Activated CD8-positive, alpha-beta T cell treated with anti-CD3 and anti-CD28 coated beads for 36 hours (primary cell): ENCODE data around the gene TBC1D14. TPM values are rescaled to one million over a fixed set of nuclear protein-coding genes. Genes with fewer than 3 reads are reported as not detected.

ENCODE experiments used
- ATAC-seq: fragments of 200-7000 bp; cut with Tn5 transposase; one replicate; pipeline ENCODE4 v1.10.0; 2021; ENCODE audit warnings: mild to moderate bottlenecking, moderate library complexity
- CTCF ChIA-PET: fragments of 350-600 bp; sonication (Branson Sonifier 250); formaldehyde crosslinking; loops from one replicate; lab custom pipeline; 2021; ENCODE audit warnings: antibody characterized with exemption; lab: Charles Lee
- POLR2A ChIA-PET: fragments of 350-600 bp; sonication (Branson Sonifier 250); formaldehyde crosslinking; loops from one replicate; lab custom pipeline; 2021; ENCODE audit warnings: antibody characterized with exemption; lab: Charles Lee
- DNase-seq: peaks from one replicate; pipeline ENCODE4 v3.0.0-alpha.2; 2020
- H3K27ac Mint-ChIP-seq: one replicate; pipeline ENCODE4 v1.8.0; 2021; ENCODE audit warnings: mild to moderate bottlenecking, mixed read lengths
- H3K27me3 Mint-ChIP-seq: one replicate; pipeline ENCODE4 v1.8.0; 2021; ENCODE audit warnings: mixed read lengths
- H3K36me3 Mint-ChIP-seq: one replicate; pipeline ENCODE4 v1.8.0; 2021; ENCODE audit warnings: low read depth, mixed read lengths
- H3K4me1 Mint-ChIP-seq: one replicate; pipeline ENCODE4 v1.8.0; 2021; ENCODE audit warnings: low read depth, mixed read lengths
- H3K4me3 Mint-ChIP-seq: one replicate; pipeline ENCODE4 v1.8.0; 2021; ENCODE audit warnings: mild to moderate bottlenecking, moderate library complexity, mixed read lengths
- H3K9me3 Mint-ChIP-seq: one replicate; pipeline ENCODE4 v1.8.0; 2021; ENCODE audit warnings: mixed read lengths
- intact Hi-C: fragments of 100-400 bp; cut with micrococcal nuclease; formaldehyde crosslinking; loops from one replicate; pipeline ENCODE4 v1.10.0; 2022
- total RNA-seq, 2 experiments: library from RNA; stranded (reverse); gene quantifications; one replicate each; pipeline ENCODE4 v1.2.3, GENCODE V29; 2021
- TF ChIP-seq, protein P1 (sequence below): fragments of 200-600 bp; IDR thresholded peaks from one replicate; pipeline ENCODE4 v1.8.0; 2022; ENCODE audit warnings: antibody characterized with exemption, mild to moderate bottlenecking

The TBC1D14 gene
- total RNA-seq, 2 experiments from 2014 or later: 34.7 to 36.3 TPM

DNA sequence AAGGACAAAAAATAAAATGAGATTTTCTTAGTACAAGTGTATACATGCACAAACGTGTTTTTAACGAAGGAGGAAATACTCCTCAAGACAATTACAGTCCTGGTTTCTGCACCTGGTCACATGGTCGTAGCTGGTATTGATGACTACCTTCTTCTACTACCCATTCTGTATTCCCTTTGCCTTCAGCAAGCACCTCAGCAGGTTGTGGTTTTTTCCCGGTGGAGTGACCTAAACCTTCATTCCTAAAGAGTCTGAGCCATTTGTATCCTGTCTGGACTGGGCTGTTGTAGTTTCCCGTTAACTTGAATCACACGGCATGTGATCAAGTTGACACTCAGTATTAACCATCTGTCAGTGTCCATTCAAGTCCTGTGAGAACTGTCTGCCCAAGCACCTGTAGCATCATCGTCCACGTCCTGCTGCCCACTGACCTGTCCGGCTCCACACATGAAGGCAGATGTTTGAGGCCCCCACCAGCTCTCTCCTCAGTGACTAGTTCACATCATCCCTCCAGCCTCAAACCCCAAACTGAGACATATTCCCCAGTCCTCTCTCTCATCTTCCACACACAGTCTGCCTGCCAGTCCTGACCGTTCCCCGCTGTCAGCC is 31.1 kb upstream of the TBC1D14 start:
- Mint-ChIP-seq H3K27me3 (no peaks in the 10 kb centered on the region), H3K36me3 (peaks cover 27% of the 10 kb centered on the region), H3K4me1 (no peaks in the 10 kb centered on the region), H3K27ac (peak overlapping the region; percentile 2), H3K4me3 (no peak overlapping the region), H3K9me3 (no peaks in the 10 kb centered on the region)
- intact Hi-C loops: no loop called here
- CTCF ChIA-PET: interaction anchor here (7.5 kb wide), 1 partner anchor 159 kb away, joined by 205 read pairs; the partner anchor contains the start of gene BLOC1S4
- TF ChIP-seq, protein P1, sequence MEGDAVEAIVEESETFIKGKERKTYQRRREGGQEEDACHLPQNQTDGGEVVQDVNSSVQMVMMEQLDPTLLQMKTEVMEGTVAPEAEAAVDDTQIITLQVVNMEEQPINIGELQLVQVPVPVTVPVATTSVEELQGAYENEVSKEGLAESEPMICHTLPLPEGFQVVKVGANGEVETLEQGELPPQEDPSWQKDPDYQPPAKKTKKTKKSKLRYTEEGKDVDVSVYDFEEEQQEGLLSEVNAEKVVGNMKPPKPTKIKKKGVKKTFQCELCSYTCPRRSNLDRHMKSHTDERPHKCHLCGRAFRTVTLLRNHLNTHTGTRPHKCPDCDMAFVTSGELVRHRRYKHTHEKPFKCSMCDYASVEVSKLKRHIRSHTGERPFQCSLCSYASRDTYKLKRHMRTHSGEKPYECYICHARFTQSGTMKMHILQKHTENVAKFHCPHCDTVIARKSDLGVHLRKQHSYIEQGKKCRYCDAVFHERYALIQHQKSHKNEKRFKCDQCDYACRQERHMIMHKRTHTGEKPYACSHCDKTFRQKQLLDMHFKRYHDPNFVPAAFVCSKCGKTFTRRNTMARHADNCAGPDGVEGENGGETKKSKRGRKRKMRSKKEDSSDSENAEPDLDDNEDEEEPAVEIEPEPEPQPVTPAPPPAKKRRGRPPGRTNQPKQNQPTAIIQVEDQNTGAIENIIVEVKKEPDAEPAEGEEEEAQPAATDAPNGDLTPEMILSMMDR: no peak
- no peak for DNase-seq
- ATAC-seq: no peak
- POLR2A ChIA-PET: no interaction called here

DNA sequence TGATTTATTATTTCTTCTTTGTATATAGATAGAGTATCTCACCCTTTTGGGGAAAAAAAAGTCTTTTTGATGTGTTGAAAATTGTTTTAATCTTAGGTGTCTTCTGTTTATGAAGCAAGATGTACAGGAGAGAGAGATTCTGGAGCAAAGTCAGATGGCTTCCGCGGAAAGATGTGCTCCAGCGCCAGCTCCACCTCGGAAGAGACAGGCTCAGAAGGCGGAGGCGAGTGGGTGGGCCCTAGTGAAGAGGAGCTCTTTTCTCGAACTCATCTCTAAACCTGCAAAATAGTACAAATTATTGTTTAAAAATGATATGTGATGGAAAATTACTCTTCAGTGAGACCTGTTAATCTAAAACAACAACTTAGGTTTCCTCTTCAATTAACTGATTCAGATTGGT is 28.9 kb upstream of the TBC1D14 start:
- CTCF ChIA-PET: interaction anchor here (1.7 kb wide), 1 partner anchor 160 kb away, joined by 5 read pairs; no protein-coding TSS in a partner anchor
- no peak for ATAC-seq
- Mint-ChIP-seq H3K27ac (no peak overlapping the region), H3K4me1 (no peaks in the 10 kb centered on the region), H3K27me3 (no peaks in the 10 kb centered on the region), H3K36me3 (peaks cover 25% of the 10 kb centered on the region), H3K9me3 (no peaks in the 10 kb centered on the region), H3K4me3 (no peak overlapping the region)
- intact Hi-C loops: no loop called here
- POLR2A ChIA-PET: no interaction called here
- no peak for DNase-seq
- TF ChIP-seq, protein P1: no peak

DNA sequence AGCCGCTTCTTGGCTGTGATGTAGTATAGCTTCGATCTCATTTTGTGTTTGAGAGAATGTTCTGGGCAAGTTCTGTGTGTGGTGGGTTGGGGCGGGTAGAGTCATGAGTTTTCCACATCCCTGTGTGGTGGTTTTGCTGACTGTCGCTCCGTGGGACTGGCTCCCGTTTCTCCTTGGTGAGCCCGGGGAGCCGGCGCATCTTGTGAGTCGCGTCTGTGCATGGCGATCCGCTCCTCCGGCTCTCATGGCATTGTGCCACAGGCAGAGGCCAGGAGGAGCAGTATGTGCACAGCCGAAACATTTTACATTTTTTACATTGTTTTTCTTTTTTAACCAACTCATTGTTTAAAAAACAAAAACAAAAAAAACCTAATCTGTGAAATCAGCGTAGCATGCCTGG is 27.7 kb upstream of the TBC1D14 start:
- H3K9me3 Mint-ChIP-seq: no peaks in the 10 kb centered on the region
- TF ChIP-seq, protein P1: no peak
- no peaks in the 10 kb centered on the region for H3K27me3 Mint-ChIP-seq
- peaks cover 23% of the 10 kb centered on the region for H3K36me3 Mint-ChIP-seq
- H3K27ac Mint-ChIP-seq: no peak overlapping the region
- no peak overlapping the region for H3K4me3 Mint-ChIP-seq
- DNase-seq (no peak), ATAC-seq (no peak)
- intact Hi-C loops: no loop called here
- ChIA-PET POLR2A (interaction anchor here (0.7 kb wide), 1 partner anchor 23 kb away, joined by 5 read pairs; no protein-coding TSS in a partner anchor), CTCF (interaction anchor here (1.1 to 6.1 kb wide), 3 partner anchors 8 to 165 kb away, joined by 3 to 58 read pairs (median 5); no protein-coding TSS in a partner anchor)
- H3K4me1 Mint-ChIP-seq: no peaks in the 10 kb centered on the region

DNA sequence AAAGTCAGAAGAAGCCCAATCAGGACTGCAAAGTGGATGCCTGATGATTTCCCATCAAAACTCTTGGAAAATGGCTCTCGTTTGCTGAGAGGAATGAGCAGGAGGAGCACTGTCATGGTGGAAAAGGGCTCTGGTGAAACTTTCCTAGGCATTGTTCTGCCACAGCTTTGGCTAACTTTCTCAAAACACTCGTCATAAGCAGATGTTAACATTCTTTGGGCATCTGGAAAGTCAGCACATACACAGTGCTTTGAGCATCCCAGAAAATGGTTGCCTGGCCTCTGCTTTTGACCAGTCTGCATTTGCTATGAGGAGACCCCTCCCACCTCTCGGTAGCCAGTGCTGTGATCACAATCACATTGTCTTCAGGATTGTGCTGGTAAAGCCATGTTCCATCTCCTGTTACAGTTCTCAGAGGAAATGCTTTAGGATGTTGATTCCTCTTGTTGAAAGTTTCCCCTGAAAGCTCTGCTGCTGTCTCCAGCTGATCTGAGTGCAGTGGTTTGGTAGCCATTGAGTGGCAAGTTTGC is 25.2 kb upstream of the TBC1D14 start:
- no peak overlapping the region for H3K4me3 Mint-ChIP-seq
- no peaks in the 10 kb centered on the region for H3K4me1 Mint-ChIP-seq
- ChIA-PET CTCF (interaction anchor here (0.8 to 6.1 kb wide), 5 partner anchors 10 to 187 kb away, joined by 3 to 58 read pairs (median 9); no protein-coding TSS in a partner anchor), POLR2A (interaction anchor here (0.9 to 1.0 kb wide), 2 partner anchors 8 to 194 kb away, joined by 3 read pairs; no protein-coding TSS in a partner anchor)
- no peak overlapping the region for H3K27ac Mint-ChIP-seq
- DNase-seq (no peak), ATAC-seq (no peak)
- intact Hi-C loops: no loop called here
- H3K27me3 Mint-ChIP-seq: no peaks in the 10 kb centered on the region
- H3K36me3 Mint-ChIP-seq: peaks cover 9% of the 10 kb centered on the region
- TF ChIP-seq, protein P1: no peak
- H3K9me3 Mint-ChIP-seq: no peaks in the 10 kb centered on the region
